PFSK-1 (cell line): ENCODE measurements around the gene TEX11.

ENCODE experiments used
- FOXP2 ChIP-seq: optimal IDR thresholded peaks from 2 replicates; pipeline ENCODE3; 2011; ENCODE audit warnings: borderline replicate concordance, control low read depth, inconsistent platforms; ENCODE audit not compliant: insufficient read depth; ENCODE audit errors: extremely low read length, extremely low read depth
- POLR2AphosphoS5 ChIP-seq: IDR thresholded peaks from 2 replicates; pipeline ENCODE4 v1.6.1; 2012; ENCODE audit warnings: low read depth, mild to moderate bottlenecking, control low read depth, low read length, moderate library complexity
- REST ChIP-seq, 2 experiments: IDR thresholded peaks; 2 replicates each; pipeline versions ENCODE4 v1.6.1 to v1.8.0; 2011 to 2012; ENCODE audit warnings: low read depth in 2 of 2, low read length in 2 of 2, control low read depth in 1 of 2, inconsistent platforms in 1 of 2, mild to moderate bottlenecking in 1 of 2, moderate library complexity in 1 of 2; ENCODE audit not compliant: insufficient read depth in 1 of 2
- SIN3A ChIP-seq: IDR thresholded peaks from 2 replicates; pipeline ENCODE4 v1.6.1; 2012; ENCODE audit warnings: mild to moderate bottlenecking, low read length, moderate library complexity, borderline replicate concordance; ENCODE audit not compliant: insufficient read depth
- TAF1 ChIP-seq: IDR thresholded peaks from 2 replicates; pipeline ENCODE4 v1.6.1; 2012; ENCODE audit warnings: low read length, control low read depth, borderline replicate concordance; ENCODE audit not compliant: insufficient read depth

Gene TEX11

GRCh38 chrX:70527610-70528345, 380.7 kb downstream of the TEX11 start:
- TF ChIP-seq SIN3A (no peak), FOXP2 (no peak), POLR2AphosphoS5 (no peak), TAF1 (no peak), REST (IDR thresholded peaks at IDR 0.05; ENCODE audit: insufficient read depth in 1 of 2, low read depth in 2 of 2, low read length in 2 of 2) (no peak)

GRCh38 chrX:70527053-70527452, 381.5 kb downstream of the TEX11 start:
- no peak for TF ChIP-seq SIN3A
- TF ChIP-seq REST (IDR thresholded peaks at IDR 0.05; ENCODE audit: insufficient read depth in 1 of 2, low read depth in 2 of 2, low read length in 2 of 2): no peak
- TF ChIP-seq TAF1: no peak
- no peak for TF ChIP-seq FOXP2
- no peak for TF ChIP-seq POLR2AphosphoS5

GRCh38 chrX:70525733-70526132, 382.8 kb downstream of the TEX11 start:
- TF ChIP-seq SIN3A (no peak), TAF1 (no peak), POLR2AphosphoS5 (no peak), REST (IDR thresholded peaks at IDR 0.05; ENCODE audit: insufficient read depth in 1 of 2, low read depth in 2 of 2, low read length in 2 of 2) (no peak), FOXP2 (no peak)

- TF ChIP-seq FOXP2 (no peak), POLR2AphosphoS5 (no peak), SIN3A (no peak), REST (IDR thresholded peaks at IDR 0.05; ENCODE audit: insufficient read depth in 1 of 2, low read depth in 2 of 2, low read length in 2 of 2) (no peak), TAF1 (no peak)
These were observed 399.4 kb downstream of the TEX11 start for GRCh38 chrX:70509078-70509477.

GRCh38 chrX:70508296-70508911, 400.1 kb downstream of the TEX11 start:
- TF ChIP-seq POLR2AphosphoS5: no peak
- TF ChIP-seq FOXP2: no peak
- no peak for TF ChIP-seq TAF1
